Measurements from ENCODE around the gene CALR3.
A peak's percentile ranks its signal among the peaks of the same experiment; 100 is the strongest.
"Not testable (repeated sequence)": the region's sequence is repeated elsewhere in the genome, so short reads cannot be mapped to it uniquely, and the experiment has no call there.

Gene CALR3

GRCh38 chr19:16495982-16496612, at the start of gene CALR3, which contains the start of gene C19orf44:
Gene CALR3, minus strand, starts transcription at chr19:16496167. Its CDS starts 38 bp downstream, at chr19:16496129.
Gene C19orf44, plus strand, starts transcription at chr19:16496394. Its CDS starts 4,399 bp downstream, at chr19:16500793.
- DNase-seq (ENCODE audit: low read depth, low spot score) = peak; percentile 95

GRCh38 chr19:16544473-16545231, 48.7 kb upstream of the CALR3 start:
- no peak for DNase-seq (ENCODE audit: low read depth, low spot score)

- DNase-seq (ENCODE audit: low read depth, low spot score) = not testable (repeated sequence)
Measured at GRCh38 chr19:16543734-16544133, 47.8 kb upstream of the CALR3 start.

GRCh38 chr19:16542910-16543472, 47.0 kb upstream of the CALR3 start:
- no peak for DNase-seq (ENCODE audit: low read depth, low spot score)

DNA sequence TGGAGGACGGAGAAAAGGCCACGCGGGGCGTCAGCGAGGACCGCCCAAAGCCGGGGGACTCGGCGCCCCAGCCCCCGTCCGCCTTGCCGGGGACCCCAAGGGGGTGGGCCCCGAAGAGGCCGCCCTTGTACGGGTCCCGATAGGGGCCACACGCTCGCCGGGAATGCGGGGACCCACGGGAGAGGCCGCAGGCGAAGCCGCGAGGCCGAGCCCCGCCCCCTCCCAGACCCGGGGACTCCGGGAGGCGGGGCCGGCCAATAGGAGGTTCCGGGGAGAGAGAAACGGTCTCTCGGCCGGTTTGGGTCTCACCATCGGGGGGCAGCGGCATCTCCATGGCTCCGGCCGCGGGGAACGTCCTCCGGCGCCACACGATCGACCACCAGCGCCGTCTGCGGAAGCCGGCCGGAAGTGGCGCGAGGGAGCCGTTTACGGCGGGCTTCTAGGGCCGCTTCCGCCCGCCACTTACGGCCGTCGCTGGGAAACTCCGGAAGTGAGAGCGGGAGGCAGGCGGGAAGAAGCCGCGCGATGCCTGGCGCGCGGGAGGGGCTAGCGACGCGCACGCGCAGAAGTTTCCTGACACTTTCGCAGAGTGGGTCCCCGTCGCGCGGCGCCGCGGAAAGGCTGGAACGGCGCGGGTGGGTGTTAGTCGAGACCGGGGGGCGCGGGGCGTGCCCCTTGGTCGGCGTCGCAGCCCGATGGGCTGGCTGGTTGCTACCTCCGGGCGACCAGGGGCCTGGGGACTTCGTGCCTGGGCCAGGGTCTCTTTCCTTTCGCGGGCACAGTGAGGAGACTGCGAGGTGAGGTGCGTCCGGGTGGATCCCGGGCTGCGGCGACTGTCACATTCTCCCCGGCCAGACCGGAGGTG, 46.3 kb upstream of the CALR3 start, which contains the start of gene CHERP:
TSS of gene CHERP (minus strand) at position 393 of the 865 bp plus-strand sequence. CDS start at position 334, 59 bp downstream.
- peak; percentile 70 for DNase-seq (ENCODE audit: low read depth, low spot score)

- DNase-seq (ENCODE audit: low read depth, low spot score) = no peak
Measured at GRCh38 chr19:16541526-16542044, 45.6 kb upstream of the CALR3 start.

DNA sequence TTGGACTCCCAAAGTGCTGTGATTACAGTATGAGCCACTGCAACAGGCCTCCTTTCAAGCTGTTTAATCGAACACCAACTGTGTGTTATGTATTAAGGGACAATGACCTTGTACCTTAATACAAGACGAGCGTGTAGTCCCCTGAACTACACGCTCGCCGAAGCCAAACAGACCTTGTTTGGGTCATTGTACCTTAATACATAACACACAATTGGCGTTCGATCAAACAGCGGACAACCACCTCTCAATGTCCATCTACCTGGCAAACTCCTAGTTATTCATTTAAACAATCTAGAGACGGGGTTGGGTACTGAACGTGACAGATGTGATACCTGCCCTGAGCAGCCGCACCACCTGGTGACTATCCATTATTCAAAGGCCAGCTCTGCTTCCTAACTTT, 45.0 kb upstream of the CALR3 start:
- no peak for DNase-seq (ENCODE audit: low read depth, low spot score)

DNA sequence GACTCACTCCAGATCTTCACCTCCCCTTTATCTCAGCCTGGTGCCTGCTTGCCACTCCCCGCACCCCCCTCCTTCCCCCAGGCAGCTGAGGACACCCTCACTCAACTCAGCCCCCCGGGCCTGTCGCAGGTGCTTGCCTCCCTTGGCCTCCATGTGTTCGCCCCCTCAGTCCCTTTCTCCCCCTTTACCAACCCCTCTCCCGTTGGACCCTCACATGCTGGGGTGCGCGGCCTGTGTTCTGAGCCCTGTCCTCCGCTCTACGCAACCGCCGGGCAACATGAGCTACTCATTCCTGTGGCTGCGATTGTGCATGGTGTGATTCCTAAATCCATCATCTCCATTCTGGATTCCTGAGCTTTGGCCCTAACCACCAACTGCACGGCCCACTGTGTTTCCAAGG, 41.1 kb upstream of the CALR3 start:
- no peak for DNase-seq (ENCODE audit: low read depth, low spot score)

DNA sequence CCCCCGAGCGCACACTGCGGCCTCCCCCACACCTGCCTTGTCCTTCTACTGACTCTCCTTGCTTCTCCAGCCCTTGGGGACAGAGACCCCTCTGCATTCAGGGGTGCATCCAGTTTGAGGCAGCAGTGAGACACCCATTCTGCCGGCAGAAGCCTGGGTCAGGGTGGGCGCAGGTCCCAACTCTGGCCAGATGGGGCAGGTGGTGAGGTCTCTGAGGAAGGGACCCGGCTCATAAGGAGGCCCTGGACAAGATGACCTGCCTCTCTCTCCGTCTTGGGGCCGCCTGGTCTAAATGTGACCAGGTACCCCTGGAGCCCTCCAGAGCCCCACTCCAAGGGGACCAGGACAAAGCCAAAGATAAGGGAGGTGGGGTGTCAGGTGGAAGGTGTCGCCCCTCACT, 40.2 kb upstream of the CALR3 start:
- DNase-seq (ENCODE audit: low read depth, low spot score) = no peak

GRCh38 chr19:16535381-16535780, 39.4 kb upstream of the CALR3 start:
- DNase-seq (ENCODE audit: low read depth, low spot score) = no peak

- DNase-seq (ENCODE audit: low read depth, low spot score) = no peak
Measured at GRCh38 chr19:16532440-16533234, 36.7 kb upstream of the CALR3 start.

DNA sequence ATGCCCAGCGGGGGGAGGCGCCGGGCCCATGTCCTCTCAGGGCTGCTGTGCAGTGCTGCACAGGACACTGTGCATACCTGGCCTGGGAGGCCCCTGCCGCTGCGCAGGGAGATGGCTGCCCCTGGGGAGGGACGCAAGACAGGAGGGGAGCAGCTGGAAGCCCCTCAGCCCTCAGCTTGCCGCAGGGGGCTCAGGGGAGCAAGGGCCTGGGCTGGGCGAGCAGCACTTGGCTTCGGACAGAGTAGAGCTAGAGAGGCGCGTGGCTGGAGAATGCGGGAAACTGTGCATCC, 35.4 kb upstream of the CALR3 start:
- DNase-seq (ENCODE audit: low read depth, low spot score) = no peak

GRCh38 chr19:16530540-16531379, 34.8 kb upstream of the CALR3 start:
- DNase-seq (ENCODE audit: low read depth, low spot score) = no peak

DNA sequence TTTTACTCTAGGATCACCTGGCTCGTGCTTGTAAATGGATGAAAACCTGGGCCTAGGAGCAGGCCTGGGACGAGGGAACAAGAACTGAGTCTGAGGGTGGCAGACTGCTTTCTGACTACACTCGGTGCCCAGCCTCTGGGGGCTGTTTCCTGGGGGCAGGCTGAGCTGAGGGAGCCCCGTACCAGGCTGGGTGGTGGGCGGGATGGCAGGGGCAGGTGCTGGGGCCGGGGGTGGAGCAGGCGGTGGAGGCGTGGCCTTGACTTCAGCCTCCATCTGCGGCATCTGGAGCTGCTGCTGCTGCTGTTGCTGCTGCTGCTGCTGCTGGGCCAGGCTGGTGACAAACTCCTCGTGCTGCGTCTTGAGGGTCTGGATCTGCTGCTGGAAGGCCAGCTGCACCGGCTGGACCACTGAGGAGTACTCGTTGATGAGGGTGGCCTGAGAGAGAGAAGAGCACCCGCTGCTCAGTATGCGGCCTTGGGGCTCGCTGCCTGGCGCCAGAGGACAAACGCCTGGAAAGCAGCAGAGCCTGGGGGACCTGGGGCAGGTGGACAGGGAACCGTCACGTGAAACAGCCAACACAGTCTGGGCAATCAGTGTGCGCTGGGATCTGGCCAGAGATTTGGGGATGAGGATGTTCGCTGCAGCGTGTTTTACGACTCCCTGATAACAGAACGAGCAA, 33.6 kb upstream of the CALR3 start:
- no peak for DNase-seq (ENCODE audit: low read depth, low spot score)

- DNase-seq (ENCODE audit: low read depth, low spot score) = no peak
Measured at GRCh38 chr19:16527971-16528521, 32.1 kb upstream of the CALR3 start.

- DNase-seq (ENCODE audit: low read depth, low spot score) = no peak
Measured at GRCh38 chr19:16527334-16527935, 31.5 kb upstream of the CALR3 start.

DNA sequence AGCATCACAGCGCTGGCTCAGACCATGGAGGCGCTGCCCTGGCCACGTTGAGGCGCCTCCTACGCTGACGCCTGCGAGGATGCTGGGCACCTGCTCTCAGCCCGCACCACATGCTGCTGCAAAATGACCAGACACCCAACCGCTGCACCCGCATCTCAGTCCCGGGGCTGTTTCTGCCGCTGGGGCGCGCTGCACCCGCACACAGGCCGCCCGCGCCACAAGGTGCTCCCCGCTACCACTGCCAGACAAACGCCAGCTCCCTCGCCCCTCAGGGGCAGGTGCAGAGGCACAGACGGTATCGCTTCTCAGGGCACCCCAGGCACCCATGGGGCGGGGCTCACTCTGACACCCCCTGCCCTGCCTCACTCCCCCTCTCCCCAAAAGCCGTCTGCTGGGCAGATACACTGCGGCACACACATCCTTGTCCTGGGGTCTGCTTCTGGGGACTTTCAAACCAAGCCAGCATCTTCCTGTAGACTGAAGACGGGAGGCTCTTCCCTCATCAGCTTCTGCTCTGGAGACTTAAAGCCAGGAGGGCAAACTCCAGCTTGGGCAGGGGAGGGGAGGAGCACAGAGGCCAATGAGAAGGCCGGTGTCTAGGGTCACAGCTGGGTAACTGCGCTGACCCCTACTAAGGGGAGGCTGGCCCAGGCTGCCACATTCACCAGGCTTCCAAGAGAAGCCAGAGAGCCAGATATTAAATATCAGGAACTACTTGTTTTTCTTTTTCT, 29.9 kb upstream of the CALR3 start:
- DNase-seq (ENCODE audit: low read depth, low spot score) = no peak

Measured in brain pericyte (primary cell).